Measurements from ENCODE around the gene ADAMTS15. TPM values are rescaled to one million over a fixed set of nuclear protein-coding genes. Genes with fewer than 3 reads are reported as not detected.

ADAMTS15 gene
- total RNA-seq, 2 donors from 2014 or later: 4.0 to 9.9 TPM

- no peaks in the 10 kb centered on the region for H3K36me3 ChIP-seq
- H3K9me3 ChIP-seq: no peaks in the 10 kb centered on the region
- no peaks in the 10 kb centered on the region for H3K4me1 ChIP-seq
- DNase-seq: no peak
- no peak overlapping the region for H3K27ac ChIP-seq
- no peak overlapping the region for H3K9ac ChIP-seq (ENCODE audit: low read depth in 2 of 2, low read length in 2 of 2)
- TF ChIP-seq CTCF (IDR thresholded peaks at IDR 0.05): no peak
- H3K4me3 ChIP-seq: no peak overlapping the region
- H3K27me3 ChIP-seq: no peaks in the 10 kb centered on the region
- intact Hi-C loops (cut with DNase I): no loop called here
These were observed 61.5 kb downstream of the ADAMTS15 start for GRCh38 chr11:130509942-130510341.

- Histone ChIP-seq H3K4me3 (no peak overlapping the region), H3K27me3 (no peaks in the 10 kb centered on the region), H3K9me3 (no peaks in the 10 kb centered on the region), H3K36me3 (no peaks in the 10 kb centered on the region), H3K4me1 (no peaks in the 10 kb centered on the region), H3K9ac (ENCODE audit: low read depth in 2 of 2, low read length in 2 of 2) (no peak overlapping the region), H3K27ac (no peak overlapping the region)
- peak; percentile 39 for DNase-seq
- no peak for TF ChIP-seq CTCF (IDR thresholded peaks at IDR 0.05)
- intact Hi-C loops (cut with DNase I): no loop called here
These were observed 62.1 kb downstream of the ADAMTS15 start for GRCh38 chr11:130510407-130511006.

GRCh38 chr11:130511765-130512164, 63.3 kb downstream of the ADAMTS15 start:
- no peak for DNase-seq
- intact Hi-C loops (cut with DNase I): no loop called here
- no peak for TF ChIP-seq CTCF (IDR thresholded peaks at IDR 0.05)
- Histone ChIP-seq H3K4me1 (no peaks in the 10 kb centered on the region), H3K9me3 (no peaks in the 10 kb centered on the region), H3K27me3 (no peaks in the 10 kb centered on the region), H3K27ac (no peak overlapping the region), H3K36me3 (no peaks in the 10 kb centered on the region), H3K9ac (ENCODE audit: low read depth in 2 of 2, low read length in 2 of 2) (no peak overlapping the region), H3K4me3 (no peak overlapping the region)

GRCh38 chr11:130512662-130513061, 64.2 kb downstream of the ADAMTS15 start:
- DNase-seq: no peak
- Histone ChIP-seq H3K4me1 (no peaks in the 10 kb centered on the region), H3K27me3 (no peaks in the 10 kb centered on the region), H3K9me3 (no peaks in the 10 kb centered on the region), H3K27ac (no peak overlapping the region), H3K36me3 (no peaks in the 10 kb centered on the region), H3K4me3 (no peak overlapping the region), H3K9ac (ENCODE audit: low read depth in 2 of 2, low read length in 2 of 2) (no peak overlapping the region)
- no peak for TF ChIP-seq CTCF (IDR thresholded peaks at IDR 0.05)
- intact Hi-C loops (cut with DNase I): no loop called here

GRCh38 chr11:130513132-130513531, 64.7 kb downstream of the ADAMTS15 start:
- H3K27me3 ChIP-seq: no peaks in the 10 kb centered on the region

More at GRCh38 chr11:130513132-130513531, 64.7 kb downstream of the ADAMTS15 start:
- H3K4me1 ChIP-seq: no peaks in the 10 kb centered on the region
- no peak overlapping the region for H3K27ac ChIP-seq
- H3K4me3 ChIP-seq: no peak overlapping the region
- no peak for TF ChIP-seq CTCF (IDR thresholded peaks at IDR 0.05)
- intact Hi-C loops (cut with DNase I): no loop called here
- H3K36me3 ChIP-seq: no peaks in the 10 kb centered on the region
- peak; percentile 53 for DNase-seq
- H3K9ac ChIP-seq (ENCODE audit: low read depth in 2 of 2, low read length in 2 of 2): no peak overlapping the region
- H3K9me3 ChIP-seq: no peaks in the 10 kb centered on the region

All from colonic mucosa (tissue), 4 donors.